HepG2 (cell line): ENCODE data around the gene TEX261. TPM values are rescaled to one million over a fixed set of nuclear protein-coding genes. Genes with fewer than 3 reads are reported as not detected.

ENCODE experiments used
- CENPT ChIP-seq: sonication (generic); formaldehyde crosslinking; IDR thresholded peaks from 2 replicates; pipeline ENCODE4 v1.8.0; 2022; ENCODE audit warnings: low read depth, mild to moderate bottlenecking, moderate library complexity, missing genetic modification reagents
- EEA1 ChIP-seq: sonication (generic); formaldehyde crosslinking; IDR thresholded peaks from 2 replicates; pipeline ENCODE4 v1.5.1; 2020; ENCODE audit warnings: mild to moderate bottlenecking, missing genetic modification reagents, borderline replicate concordance
- GPN1 ChIP-seq: sonication (generic); formaldehyde crosslinking; IDR thresholded peaks from 2 replicates; pipeline ENCODE4 v1.5.1; 2020; ENCODE audit warnings: missing genetic modification reagents, borderline replicate concordance
- GZF1 ChIP-seq: sonication (generic); formaldehyde crosslinking; IDR thresholded peaks from 2 replicates; pipeline ENCODE4 v1.5.1; 2020; ENCODE audit warnings: mild to moderate bottlenecking, missing genetic modification reagents
- HNF4A ChIP-seq: sonication (generic); formaldehyde crosslinking; IDR thresholded peaks from 2 replicates; pipeline ENCODE4 v1.4.0; 2020; ENCODE audit warnings: missing genetic modification reagents
- NKX3-1 ChIP-seq: sonication (generic); formaldehyde crosslinking; IDR thresholded peaks from 2 replicates; pipeline ENCODE4 v1.5.0; 2020; ENCODE audit warnings: missing genetic modification reagents
- ONECUT2 ChIP-seq: sonication (generic); formaldehyde crosslinking; IDR thresholded peaks from 2 replicates; pipeline ENCODE4 v1.4.0; 2020; ENCODE audit warnings: missing genetic modification reagents
- PHF21A ChIP-seq: sonication (generic); formaldehyde crosslinking; IDR thresholded peaks from 2 replicates; pipeline ENCODE4 v1.5.0; 2020; ENCODE audit warnings: mild to moderate bottlenecking, missing genetic modification reagents
- PITX1 ChIP-seq: sonication (generic); formaldehyde crosslinking; IDR thresholded peaks from 2 replicates; pipeline ENCODE4 v1.5.1; 2020; ENCODE audit warnings: mild to moderate bottlenecking, missing genetic modification reagents
- POGK ChIP-seq: sonication (generic); formaldehyde crosslinking; conservative IDR thresholded peaks from 2 replicates; pipeline ENCODE4 v1.8.0; 2022; ENCODE audit warnings: mild to moderate bottlenecking, moderate library complexity, missing genetic modification reagents
- RBM22 ChIP-seq: fragments of 200-400 bp; formaldehyde crosslinking; optimal IDR thresholded peaks from 2 replicates; pipeline ENCODE3; 2017; ENCODE audit warnings: mild to moderate bottlenecking, low read length, moderate library complexity
- RXRB ChIP-seq: IDR thresholded peaks from 2 replicates; pipeline ENCODE4 v1.6.1; 2016; ENCODE audit warnings: borderline replicate concordance, missing genetic modification reagents, missing compliant biosample characterization
- SMAD1 ChIP-seq: sonication (generic); formaldehyde crosslinking; IDR thresholded peaks from 2 replicates; pipeline ENCODE4 v1.4.0; 2020; ENCODE audit warnings: missing genetic modification reagents, low read depth, mild to moderate bottlenecking, borderline replicate concordance
- SOX6 ChIP-seq, 2 experiments: fragments of 450-650 bp in 1 of 2; sonication (generic) in 1 of 2; formaldehyde crosslinking in 1 of 2; IDR thresholded peaks; 2 replicates each; pipeline versions ENCODE4 v1.4.0 to v1.6.1; 2017 to 2020; ENCODE audit warnings: antibody characterized with exemption in 1 of 2, mild to moderate bottlenecking in 1 of 2, missing genetic modification reagents in 1 of 2
- SP2 ChIP-seq: sonication (generic); formaldehyde crosslinking; IDR thresholded peaks from 2 replicates; pipeline ENCODE4 v1.5.1; 2020; ENCODE audit warnings: mild to moderate bottlenecking, missing genetic modification reagents
- TBP ChIP-seq: sonication (generic); formaldehyde crosslinking; IDR thresholded peaks from 2 replicates; pipeline ENCODE4 v1.5.0; 2020; ENCODE audit warnings: missing genetic modification reagents
- ZFP36L1 ChIP-seq: sonication (generic); formaldehyde crosslinking; IDR thresholded peaks from 2 replicates; pipeline ENCODE4 v1.8.0; 2022; ENCODE audit warnings: mild to moderate bottlenecking, missing genetic modification reagents, moderate library complexity
- ZKSCAN1 ChIP-seq: fragments of 150-350 bp; IDR thresholded peaks from 2 replicates; pipeline ENCODE4 v1.6.1; 2014; ENCODE audit warnings: low read length
- ZKSCAN5 ChIP-seq: sonication (generic); formaldehyde crosslinking; IDR thresholded peaks from 2 replicates; pipeline ENCODE4 v1.5.1; 2020; ENCODE audit warnings: mild to moderate bottlenecking, missing genetic modification reagents
- ZNF24 ChIP-seq: fragments of 450-650 bp; IDR thresholded peaks from 2 replicates; pipeline ENCODE4 v1.6.1; 2017; ENCODE audit warnings: antibody characterized with exemption, mild to moderate bottlenecking
- ZNF354B ChIP-seq: sonication (generic); formaldehyde crosslinking; IDR thresholded peaks from 2 replicates; pipeline ENCODE4 v1.8.0; 2022; ENCODE audit warnings: mild to moderate bottlenecking, missing genetic modification reagents
- ZNF484 ChIP-seq: sonication (generic); formaldehyde crosslinking; IDR thresholded peaks from 2 replicates; pipeline ENCODE4 v1.5.1; 2020; ENCODE audit warnings: mild to moderate bottlenecking, low read depth, missing genetic modification reagents, borderline replicate concordance
- ZNF724P ChIP-seq: sonication (generic); formaldehyde crosslinking; IDR thresholded peaks from 2 replicates; pipeline ENCODE4 v1.8.0; 2022; ENCODE audit warnings: missing genetic modification reagents, borderline replicate concordance
- ZNF788 ChIP-seq: sonication (generic); formaldehyde crosslinking; IDR thresholded peaks from 2 replicates; pipeline ENCODE4 v1.5.0; 2020; ENCODE audit warnings: mild to moderate bottlenecking, missing genetic modification reagents, borderline replicate concordance
- ZSCAN20 ChIP-seq: sonication (generic); formaldehyde crosslinking; IDR thresholded peaks from 2 replicates; pipeline ENCODE4 v1.4.0; 2020; ENCODE audit warnings: missing genetic modification reagents, mild to moderate bottlenecking, borderline replicate concordance
- polyA plus RNA-seq, 8 experiments: library from polyadenylated mRNA; depleted of rRNA in 3 of 8; stranded (reverse) in 7 of 8; unstranded in 1 of 8; fragments of >200 nt; fragmentation: Illumina TruSeq in 4 of 8; extraction: Trizol in 4 of 8; gene quantifications; 2 replicates each; pipeline versions ENCODE4 v1.2.1 to v1.2.3, GENCODE V29; 2011 to 2016; ENCODE audit warnings: low read depth in 4 of 8, missing spikeins in 1 of 8, mixed read lengths in 1 of 8; ENCODE audit not compliant: insufficient read depth in 1 of 8
- total RNA-seq, 5 experiments: library from RNA; depleted of rRNA; stranded (reverse); fragments of >200 nt; fragmentation: Illumina TruSeq; extraction: Trizol; gene quantifications; 2 replicates each; pipeline ENCODE4 v1.2.3, GENCODE V29; 2016; ENCODE audit warnings: low read depth in 1 of 5
- TF ChIP-seq, protein P1 (sequence below): sonication (generic); formaldehyde crosslinking; IDR thresholded peaks from 2 replicates; pipeline ENCODE4 v1.4.0; 2020; ENCODE audit warnings: missing genetic modification reagents
- TF ChIP-seq, protein P2 (sequence below): sonication (generic); formaldehyde crosslinking; IDR thresholded peaks from 2 replicates; pipeline ENCODE4 v1.9.0; 2021; ENCODE audit warnings: missing genetic modification reagents, mild to moderate bottlenecking, borderline replicate concordance

Gene TEX261
- total and polyA plus RNA-seq, 2 of the 13 experiments (the other 11 are each of a cell fraction or from before 2014, with no cell fraction given): 43.8 to 78.7 TPM

GRCh38 chr2:70937866-70938585, 56.6 kb downstream of the TEX261 start (continued):
- TF ChIP-seq EEA1 (CRISPR knock-in tag) (no peak), NKX3-1 (no peak), ZFP36L1 (CRISPR knock-in tag) (no peak), SOX6 (IDR thresholded peaks at IDR 0.05) (no peak), SOX6 (CRISPR knock-in tag; IDR thresholded peaks at IDR 0.05) (peak; percentile 65; the same call in 1 of the 2 replicates), ZNF24 (no peak), RXRB (CRISPR knock-in tag) (no peak), SMAD1 (no peak), ZNF484 (no peak), ZNF724P (no peak), ONECUT2 (CRISPR knock-in tag) (no peak), PHF21A (CRISPR knock-in tag) (peak; percentile 26; the same call in 1 of the 2 replicates), GPN1 (CRISPR knock-in tag) (no peak), PITX1 (CRISPR knock-in tag) (no peak), ZKSCAN5 (CRISPR knock-in tag) (no peak), HNF4A (CRISPR knock-in tag) (peak; percentile 93), ZKSCAN1 (no peak), TBP (CRISPR knock-in tag) (no peak), ZNF788 (CRISPR knock-in tag) (peak; percentile 20; the same call in 1 of the 2 replicates), ZNF354B (CRISPR knock-in tag) (no peak), SP2 (CRISPR knock-in tag) (no peak), POGK (no peak), CENPT (no peak), GZF1 (CRISPR knock-in tag) (no peak), ZSCAN20 (CRISPR knock-in tag) (no peak), RBM22 (no peak)
- TF ChIP-seq, protein P1, sequence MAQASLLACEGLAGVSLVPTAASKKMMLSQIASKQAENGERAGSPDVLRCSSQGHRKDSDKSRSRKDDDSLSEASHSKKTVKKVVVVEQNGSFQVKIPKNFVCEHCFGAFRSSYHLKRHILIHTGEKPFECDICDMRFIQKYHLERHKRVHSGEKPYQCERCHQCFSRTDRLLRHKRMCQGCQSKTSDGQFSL (CRISPR knock-in tag): no peak
- TF ChIP-seq, protein P2, sequence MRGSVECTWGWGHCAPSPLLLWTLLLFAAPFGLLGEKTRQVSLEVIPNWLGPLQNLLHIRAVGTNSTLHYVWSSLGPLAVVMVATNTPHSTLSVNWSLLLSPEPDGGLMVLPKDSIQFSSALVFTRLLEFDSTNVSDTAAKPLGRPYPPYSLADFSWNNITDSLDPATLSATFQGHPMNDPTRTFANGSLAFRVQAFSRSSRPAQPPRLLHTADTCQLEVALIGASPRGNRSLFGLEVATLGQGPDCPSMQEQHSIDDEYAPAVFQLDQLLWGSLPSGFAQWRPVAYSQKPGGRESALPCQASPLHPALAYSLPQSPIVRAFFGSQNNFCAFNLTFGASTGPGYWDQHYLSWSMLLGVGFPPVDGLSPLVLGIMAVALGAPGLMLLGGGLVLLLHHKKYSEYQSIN (CRISPR knock-in tag): no peak
